HG03175 (cell line): ENCODE results near the gene PTPRH.
"Not testable (repeated sequence)": the region's sequence is repeated elsewhere in the genome, so short reads cannot be mapped to it uniquely, and the experiment has no call there.

Experiments used
- ATAC-seq: cut with Tn5 transposase; IDR thresholded peaks from one replicate; pipeline ENCODE4 v1.9.1; 2021; ENCODE audit warnings: mild to moderate bottlenecking, moderate library complexity; ENCODE audit not compliant: unreplicated experiment

The PTPRH gene

DNA sequence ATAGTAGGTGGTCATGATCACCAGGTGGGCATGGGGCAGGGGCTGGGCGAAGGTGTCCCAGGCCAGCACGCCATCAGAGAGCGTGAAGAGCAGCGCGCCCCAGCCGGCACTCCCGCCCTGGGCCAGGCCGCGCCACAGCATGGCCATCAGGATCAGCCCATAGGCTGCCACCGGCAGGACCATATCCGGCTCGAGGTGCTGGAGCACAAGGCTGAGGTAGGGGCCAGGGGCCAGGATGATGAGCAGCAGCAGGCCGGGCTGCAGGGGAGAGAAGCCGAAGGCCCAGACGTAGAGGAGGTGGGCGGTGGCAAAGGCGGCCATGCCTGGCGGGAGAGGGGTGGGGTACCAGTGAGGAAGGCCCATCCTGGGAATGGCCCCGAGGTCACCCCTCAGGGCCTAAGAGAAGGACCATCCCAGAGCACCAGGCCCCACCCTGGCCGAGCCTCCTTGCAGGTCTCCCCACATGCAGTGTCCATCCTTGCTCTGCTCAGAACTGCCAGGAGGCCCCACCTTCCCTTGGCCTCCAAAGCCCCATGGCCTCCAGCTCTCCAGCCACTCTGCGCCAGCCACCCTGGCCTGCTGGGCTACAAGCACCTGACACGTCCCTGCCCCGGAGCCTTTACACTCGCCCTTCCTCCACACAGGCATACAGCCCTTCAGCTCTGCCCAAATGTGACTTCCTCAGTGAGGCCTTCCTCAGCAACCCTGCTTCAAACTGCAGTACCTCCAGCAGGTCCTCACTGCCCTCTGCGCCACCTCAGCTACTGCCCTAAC is 18.1 kb upstream of the PTPRH start:
- no peak for ATAC-seq

DNA sequence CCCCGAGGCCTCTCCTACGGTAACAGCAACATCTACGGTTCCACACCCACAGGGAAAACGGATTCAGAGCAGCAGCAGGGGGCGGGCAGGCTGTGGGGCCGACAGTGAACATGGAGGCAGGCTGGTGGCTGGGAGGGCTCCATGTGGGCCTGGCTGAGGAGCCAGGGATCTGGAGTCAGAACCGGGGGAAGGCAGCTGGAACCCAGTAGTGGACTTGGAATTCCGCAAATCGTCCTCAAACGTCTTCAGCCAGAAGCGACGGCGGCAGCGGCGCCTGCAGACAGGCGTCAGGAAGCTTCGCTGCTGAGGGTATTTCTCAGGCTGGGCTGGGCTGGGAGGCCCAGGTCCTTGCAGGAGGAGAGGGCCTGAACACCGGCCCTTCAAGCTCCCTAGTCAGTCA is 17.5 kb upstream of the PTPRH start:
- no peak for ATAC-seq

DNA sequence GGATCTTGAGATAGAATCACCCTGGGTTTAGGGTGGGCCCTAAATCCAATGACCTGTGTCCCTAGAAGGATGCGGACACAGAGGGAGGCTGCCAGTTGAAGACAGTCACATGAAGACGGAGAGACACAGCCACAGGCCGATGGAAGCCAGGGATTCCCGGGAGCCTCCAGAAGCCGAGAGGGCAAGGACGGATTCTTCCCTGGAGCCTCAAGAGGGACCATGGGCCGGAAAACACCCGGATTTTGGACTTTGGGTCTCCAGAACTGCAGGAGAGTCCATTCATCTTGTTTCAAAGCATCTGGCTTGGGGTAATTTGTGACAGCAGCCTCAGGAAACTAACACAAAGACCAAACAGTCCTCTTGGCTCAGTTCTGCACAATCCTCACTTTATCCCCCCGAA is 17.0 kb upstream of the PTPRH start:
- ATAC-seq = no peak

DNA sequence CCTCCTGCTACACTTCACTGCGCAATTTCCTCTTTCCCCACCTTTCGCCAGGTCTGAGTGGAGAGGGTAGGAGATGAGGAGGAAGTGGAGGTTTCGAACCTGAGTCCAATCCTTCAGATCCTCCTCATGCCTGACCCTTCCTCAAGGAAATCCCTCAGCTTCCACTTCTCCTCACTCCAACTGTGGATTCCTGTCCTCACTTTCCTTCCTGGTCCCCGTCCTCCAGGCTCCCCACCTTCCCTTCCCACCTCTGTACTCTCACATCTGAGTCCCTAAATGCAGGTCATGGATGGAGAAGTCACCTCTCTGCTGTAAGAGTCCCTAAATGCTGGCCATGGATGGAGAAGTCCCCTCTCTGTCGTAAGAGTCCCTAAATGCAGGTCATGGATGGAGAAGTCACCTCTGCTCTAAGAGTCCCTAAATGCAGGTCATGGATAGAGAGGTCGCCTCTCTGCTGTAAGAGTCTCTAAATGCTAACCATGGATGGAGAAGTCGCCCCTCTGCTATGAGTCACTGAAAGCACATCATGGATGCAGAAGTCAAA is 16.2 kb upstream of the PTPRH start:
- no peak for ATAC-seq

DNA sequence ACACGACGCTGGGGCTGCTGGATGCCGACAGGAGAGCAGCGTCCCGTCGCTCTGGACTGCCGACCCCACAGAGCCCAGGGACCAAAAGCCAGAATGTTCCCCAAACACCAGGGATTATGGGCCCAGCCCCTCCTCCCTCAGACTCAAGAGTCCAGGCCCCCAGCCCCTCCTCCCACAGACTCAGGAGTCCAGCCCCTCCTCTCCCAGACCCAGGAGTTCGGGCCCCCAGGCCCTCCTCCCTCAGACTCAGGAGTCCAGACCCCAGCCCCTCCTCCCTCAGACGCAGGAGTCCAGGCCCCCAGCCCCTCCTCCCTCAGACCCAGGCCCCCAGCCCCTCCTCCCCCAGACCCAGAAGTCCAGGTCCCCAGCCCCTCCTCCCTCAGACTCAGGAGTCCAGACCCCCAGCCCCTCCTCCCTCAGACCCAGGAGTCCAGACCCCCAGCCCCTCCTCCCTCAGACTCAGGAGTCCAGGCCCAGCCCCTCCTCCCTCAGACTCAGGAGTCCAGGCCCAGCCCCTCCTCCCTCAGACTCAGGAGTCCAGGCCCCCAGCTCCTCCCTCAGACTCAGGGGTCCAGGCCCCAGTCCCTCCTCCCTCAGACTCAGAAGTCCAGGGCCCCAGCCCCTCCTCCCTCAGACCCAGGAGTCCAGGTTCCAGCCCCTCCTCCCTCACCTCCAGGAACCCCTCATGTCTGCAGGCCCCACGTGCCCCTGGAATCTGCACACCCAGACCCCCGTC is 15.5 kb upstream of the PTPRH start:
- not testable (repeated sequence) for ATAC-seq

DNA sequence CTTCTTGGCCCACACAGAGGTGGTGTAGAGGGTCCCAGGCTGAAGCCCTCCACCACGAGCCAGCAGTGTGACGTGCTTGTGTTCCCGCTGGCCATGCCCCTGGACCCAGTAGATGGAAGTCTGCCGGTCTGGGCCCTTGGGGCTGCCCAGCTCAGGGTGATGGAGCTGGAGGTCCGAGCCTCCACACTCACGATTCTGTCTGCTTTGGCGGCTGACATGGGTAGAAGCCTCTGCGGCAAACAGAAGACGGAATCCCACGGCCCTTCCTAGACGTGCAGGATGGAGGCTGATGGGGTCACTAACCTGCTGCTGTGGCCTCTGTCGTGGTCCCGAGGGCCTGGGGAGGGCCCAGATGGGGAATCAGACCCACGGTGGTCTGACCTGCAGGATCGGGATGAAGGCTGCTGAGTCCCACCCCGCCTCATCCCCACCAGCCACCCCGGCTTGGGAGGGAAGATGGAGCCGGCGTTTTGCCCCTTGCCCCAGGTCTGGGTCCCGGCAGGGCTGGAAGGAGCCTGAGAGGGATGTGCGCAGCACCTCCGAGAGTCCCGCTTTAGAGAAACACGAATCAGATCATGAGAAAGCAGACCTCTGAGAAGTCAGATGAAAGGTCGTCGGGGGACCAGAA is 14.9 kb upstream of the PTPRH start:
- no peak for ATAC-seq

DNA sequence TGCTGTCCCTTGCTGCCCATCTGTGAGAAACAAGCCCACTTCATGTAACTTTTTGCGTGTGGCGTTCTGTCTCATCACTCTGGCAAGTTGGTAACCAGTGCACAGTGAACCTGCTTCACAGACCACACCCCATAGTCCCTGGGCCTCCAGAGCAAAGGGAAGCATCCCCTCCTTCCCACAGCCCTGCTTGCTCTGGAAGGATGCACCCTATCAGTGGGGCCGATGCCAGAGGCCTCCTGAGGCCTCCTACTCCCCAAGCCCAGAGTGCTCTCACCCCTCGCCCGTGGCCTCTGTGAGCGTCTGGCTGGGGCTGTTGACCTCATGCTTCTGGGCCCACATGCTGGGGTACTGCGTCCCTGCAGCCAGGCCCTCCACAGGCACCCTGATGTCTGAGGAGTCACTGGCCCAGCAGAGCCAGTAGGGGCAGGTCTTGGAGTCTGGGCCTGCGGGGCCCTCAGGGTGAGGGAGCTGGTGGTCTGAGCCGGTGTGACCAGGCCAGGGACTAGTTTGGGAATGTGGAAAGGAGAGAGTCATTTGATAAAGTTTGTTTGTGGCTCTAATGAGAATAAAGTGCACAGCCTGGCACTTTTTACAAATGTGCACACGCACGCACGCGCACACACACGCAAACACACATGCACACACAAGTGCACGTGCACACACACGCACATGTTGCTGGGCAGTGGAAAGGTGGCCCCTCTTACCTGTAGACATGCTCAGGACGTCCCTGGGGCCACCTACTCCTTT is 14.2 kb upstream of the PTPRH start:
- ATAC-seq = no peak

DNA sequence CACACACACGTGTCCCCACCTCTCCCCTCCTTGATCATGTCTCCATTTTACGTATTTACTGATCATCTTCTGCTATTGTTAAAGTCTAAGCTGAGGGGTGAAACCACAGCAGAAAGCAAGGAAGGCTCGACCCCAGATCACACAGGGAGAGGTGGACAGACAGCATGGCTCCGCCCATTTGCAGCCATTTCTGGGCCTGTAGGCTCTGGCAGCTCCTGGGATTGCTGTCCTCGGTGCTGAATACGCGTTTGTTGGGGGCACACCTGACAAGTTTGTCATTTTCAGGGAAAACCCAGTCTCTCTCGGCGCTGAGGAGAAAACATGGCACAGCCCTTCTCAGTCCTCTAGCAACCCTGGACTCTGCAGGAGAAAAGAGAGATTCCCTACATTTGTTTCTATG is 11.2 kb upstream of the PTPRH start:
- ATAC-seq = no peak

DNA sequence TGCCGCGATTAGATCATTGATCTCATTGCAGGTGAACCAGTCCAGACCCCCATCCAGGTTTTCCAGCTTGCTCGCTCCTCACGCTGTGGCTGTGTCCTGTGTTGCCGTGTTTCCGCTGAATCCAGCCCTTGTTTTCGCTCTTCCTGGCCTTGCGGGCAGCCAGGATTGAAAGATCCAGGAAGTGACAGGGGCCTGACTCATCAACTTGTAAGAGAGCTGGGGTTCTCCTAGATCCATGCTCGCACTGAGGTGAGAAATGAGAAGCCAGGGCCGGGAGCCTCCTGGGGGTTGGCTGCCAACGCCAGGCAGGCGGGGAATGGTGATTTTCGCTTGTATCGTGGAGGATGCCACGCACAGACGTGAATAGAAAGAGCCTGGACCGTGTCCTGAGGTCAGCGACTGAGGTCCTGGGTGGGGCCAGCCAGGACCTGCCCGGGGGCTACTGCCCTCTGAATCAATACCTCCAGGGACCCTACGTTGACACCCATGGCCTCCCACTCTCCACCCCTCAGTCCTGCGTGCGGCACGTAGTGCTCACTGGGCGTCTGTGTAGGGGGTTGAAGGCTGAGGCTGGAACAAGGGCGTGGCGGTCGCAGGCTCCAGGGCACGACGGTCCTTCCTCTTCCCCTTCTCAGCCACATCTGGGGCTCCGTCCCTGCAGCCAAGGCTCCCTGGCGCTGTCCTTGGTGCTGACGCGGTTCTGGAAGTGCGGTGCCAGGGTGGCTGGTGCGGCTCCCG is 7.3 kb upstream of the PTPRH start:
- no peak for ATAC-seq

DNA sequence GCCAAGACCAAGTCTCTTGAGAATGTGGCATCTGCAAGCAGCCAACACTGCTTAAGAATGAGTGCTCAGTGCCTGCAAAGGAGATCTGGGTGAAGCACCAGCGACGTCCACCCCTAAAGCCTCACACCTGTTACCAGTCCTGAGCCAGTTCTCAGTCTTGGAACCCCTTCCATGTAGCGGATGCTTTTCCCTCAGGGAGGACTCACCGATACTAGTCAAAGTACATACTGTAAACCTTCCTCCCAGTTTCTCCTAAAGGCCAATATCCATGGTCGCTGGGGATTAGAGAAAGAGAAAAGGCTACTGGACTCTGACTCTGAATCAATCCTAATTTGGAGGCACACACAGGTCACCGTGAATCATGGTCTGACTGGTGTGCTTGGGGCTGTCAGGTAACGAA is 4.2 kb upstream of the PTPRH start:
- no peak for ATAC-seq

DNA sequence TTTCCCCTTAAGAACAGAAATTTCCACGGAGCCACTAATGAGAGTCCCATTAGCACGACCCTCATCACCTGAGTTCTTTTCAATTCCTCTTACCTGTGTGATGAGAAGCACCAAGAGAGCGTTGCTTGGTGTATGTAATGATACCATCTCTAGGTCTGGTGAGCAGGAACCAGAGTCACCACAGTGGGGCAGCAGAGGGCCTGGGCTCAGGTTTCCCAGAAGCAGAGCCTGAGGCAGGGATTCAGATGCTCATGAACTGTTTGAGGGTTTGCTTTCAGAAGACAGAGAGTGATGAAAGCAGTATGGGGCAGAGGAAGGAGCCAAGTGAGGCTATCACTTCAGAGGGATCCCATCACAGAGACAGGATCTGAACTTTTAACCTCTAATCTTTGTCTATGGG is 3.1 kb upstream of the PTPRH start:
- ATAC-seq = no peak

DNA sequence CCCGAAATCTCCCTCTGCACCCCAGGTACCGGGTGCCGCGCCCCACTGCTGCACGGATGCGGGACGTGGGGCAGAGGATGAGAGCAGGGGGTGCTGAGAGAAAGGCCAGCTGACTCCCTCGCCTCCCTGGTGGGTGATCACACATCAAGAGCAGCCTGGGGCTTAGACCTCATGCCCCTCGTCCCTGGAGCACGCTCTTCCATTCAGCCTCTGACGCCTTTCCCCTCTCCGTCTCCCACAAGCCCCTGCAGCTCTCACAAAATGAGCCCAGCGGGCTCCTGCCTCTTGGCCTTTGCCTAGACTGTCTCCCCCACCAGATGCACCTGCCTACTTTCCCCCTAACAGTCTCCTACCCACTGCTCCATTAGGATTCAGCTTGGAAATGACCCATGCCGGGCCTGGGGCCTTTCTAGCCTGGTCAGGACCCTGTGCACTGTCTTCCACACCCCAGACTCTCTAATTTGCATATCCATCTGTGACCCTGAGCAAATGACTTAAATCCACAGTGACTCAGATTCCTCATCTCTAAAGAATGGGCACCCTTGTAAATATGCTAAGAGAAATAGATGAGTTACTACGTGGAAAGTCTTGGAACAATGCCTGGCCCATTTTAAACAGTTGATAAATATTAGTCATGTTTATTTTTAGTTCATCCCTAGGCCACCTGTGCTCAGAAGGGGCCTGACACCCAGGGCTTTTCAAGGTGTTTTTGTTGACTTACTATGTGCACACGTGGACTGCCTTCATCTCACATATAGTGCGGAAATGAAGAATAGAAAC is 582 bp upstream of the PTPRH start:
- ATAC-seq = no peak

DNA sequence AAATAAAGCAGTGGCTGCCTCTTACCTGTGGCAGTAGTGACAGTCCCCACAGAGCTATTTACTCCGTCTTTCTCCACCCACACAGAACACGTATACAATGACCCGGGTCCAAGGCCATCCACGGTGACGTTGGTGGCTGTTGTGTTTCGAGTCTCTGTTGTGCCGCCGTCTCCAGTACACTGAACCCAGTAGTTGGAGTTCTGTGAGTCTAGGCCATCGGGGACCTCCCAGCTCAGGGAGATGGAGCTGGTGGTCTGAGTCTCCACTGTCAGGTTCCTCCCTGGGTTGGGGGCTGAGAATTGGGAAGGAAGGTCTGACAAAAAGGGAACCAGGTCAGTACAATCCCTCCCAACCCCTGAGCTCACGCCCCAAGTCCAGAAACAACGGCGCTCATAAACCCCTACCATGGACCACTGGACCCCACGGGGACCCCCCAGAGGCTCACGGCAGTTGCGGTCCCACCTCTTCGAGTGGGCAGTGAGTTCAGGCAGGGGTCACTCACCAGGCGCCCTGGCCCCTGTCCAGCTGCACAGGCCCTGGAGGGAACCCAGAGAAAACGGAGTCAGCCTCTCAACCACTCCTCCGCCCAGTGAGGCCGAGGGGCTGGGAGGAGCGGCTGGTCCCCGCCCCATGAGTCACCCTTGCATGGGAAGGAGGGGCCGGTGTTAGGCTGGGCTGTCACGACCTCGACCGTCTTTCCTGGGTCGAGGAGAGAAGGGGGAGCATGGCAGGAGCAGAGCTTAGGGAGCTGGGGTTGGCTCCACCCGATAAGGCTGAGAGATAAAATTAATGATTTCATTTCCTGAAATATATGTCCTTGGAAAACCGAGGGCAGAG is 2.4 kb downstream of the PTPRH start:
- ATAC-seq = no peak

DNA sequence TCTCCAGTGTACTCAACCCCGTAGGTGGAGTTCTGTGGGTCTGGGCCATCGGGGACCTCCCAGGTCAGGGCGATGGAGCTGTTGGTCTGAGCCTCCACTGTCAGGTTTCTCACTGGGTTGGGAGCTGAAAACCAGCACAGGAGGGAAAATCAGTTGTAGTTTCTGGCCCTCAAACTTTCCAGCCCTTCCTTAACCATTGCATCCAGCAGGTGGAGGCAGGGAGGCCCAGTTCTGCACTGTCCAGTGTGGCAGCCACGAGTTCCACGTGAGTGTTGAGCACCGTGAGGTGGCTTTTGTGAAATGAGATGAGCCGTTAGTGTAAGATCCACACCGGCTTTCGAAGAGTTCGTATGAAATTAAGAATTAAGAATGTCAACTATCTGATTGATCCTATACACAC is 7.1 kb downstream of the PTPRH start:
- ATAC-seq = not testable (repeated sequence)

DNA sequence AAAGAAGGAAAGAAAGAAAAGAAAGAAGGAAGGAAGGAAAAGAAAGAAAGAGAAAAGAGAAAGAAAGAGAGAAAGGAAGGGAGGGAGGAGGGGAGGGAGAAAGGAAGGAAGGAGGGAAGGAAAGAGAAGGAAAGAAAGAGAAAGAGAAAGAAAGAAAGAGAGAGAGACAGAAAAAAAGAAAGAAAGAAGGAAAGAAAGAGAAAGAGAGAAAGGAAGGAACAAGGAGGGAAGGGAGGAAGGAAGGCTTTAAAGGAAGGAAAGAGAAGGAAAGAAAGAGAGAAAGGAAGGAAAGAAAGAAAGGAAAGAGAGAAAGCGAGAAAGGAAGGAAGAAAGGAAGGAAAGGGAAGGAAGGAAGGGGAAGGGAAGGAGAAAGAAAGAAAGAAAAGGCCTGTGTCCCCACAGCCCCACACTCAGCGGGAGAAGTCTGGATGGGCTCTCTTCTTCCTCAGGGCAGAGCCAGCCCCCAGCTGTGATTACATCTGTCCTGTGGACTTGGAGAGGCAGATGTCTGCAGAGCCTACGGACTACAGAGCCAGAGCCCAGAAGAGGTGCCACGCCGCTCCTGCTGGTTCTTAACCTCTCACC is 9.6 kb downstream of the PTPRH start:
- no peak for ATAC-seq

DNA sequence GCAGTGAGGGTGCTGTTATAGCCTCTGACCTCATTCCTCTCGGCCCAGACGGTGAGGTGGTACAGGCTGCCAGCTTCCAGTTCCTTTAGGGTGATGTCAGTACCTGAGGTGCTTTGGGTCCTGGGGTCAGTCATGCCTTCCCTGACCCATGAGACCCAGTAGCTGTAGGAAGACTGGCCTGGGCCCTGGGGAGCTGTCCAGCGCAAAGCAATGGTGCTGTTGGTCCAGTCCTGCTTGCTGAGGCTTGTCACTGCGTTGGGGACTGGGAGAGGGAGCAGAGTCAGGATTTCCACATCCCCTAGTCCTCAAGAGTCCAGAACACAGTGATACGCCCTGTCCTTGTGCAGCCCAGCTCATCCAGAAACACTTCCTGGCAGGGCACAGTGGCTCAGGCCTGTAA is 10.7 kb downstream of the PTPRH start:
- no peak for ATAC-seq

DNA sequence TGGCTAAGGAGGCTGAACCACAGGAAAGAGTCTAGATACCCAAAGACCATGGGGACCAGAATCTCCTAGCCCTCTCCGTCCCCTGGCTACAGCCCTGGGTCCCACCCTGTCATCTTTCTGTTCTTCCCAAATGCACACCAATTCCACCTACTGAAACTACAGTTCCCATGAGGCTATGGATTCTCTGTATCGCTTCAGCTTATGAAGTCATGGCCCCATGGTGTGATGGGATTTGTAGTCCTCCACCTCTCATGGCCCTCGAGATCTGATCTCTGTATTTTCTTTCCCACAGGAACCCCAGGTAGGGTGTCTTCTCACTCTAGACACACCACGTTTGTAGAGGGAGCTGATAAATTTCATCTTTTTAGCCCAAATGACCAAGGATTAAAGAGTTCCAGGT is 11.8 kb downstream of the PTPRH start:
- ATAC-seq = no peak

DNA sequence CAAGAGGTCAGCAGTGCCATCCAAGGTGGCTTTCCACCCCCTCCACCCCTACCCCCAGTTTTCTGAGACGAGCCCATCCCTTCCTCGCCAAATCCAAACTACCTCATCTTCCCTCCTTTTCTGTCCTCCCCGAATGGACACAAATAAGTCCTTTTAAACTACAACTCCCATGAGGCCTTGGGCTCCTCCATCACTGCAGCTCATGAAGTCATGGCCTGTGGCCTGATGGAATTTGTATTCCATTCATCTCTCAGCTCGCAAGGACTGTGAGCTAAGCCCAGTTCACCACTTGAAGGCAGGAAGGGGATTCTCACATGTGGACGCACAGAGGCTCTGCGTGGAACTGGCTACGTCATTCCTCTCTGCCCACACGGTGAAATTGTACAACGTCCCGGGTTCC is 12.5 kb downstream of the PTPRH start:
- no peak for ATAC-seq
